Activated CD8-positive, alpha-beta memory T cell treated with anti-CD3 and anti-CD28 coated beads for 24 hours (primary cell): ENCODE measurements around the gene MMP24.
"Not testable (repeated sequence)": the region's sequence is repeated elsewhere in the genome, so short reads cannot be mapped to it uniquely, and the experiment has no call there.

Experiments used
- DNase-seq: peaks from one replicate; pipeline ENCODE4 v3.0.0-alpha.2; 2020

The MMP24 gene

GRCh38 chr20:35223941-35224340 lies 2.5 kb upstream of the MMP24 start:
- DNase-seq, result no peak

- no peak for DNase-seq
Measured at GRCh38 chr20:35224536-35224935, 2.0 kb upstream of the MMP24 start.

GRCh38 chr20:35225319-35226125 lies 968 bp upstream of the MMP24 start:
- DNase-seq, result no peak

GRCh38 chr20:35226884-35227681 lies 593 bp downstream of the MMP24 start:
- peak; percentile 74 for DNase-seq

GRCh38 chr20:35232575-35232974 lies 6.1 kb downstream of the MMP24 start:
- DNase-seq, result no peak

GRCh38 chr20:35235881-35236280 lies 9.4 kb downstream of the MMP24 start:
- DNase-seq, result no peak

- no peak for DNase-seq
Measured at GRCh38 chr20:35237486-35237885, 11.0 kb downstream of the MMP24 start.

GRCh38 chr20:35238170-35238569 lies 11.7 kb downstream of the MMP24 start:
- no peak for DNase-seq

GRCh38 chr20:35238735-35239134 lies 12.2 kb downstream of the MMP24 start:
- no peak for DNase-seq

- DNase-seq, result no peak
Measured at GRCh38 chr20:35240083-35240810, 13.8 kb downstream of the MMP24 start.

- DNase-seq, result no peak
Measured at GRCh38 chr20:35240811-35241293, 14.4 kb downstream of the MMP24 start.

GRCh38 chr20:35243317-35243716 lies 16.8 kb downstream of the MMP24 start:
- DNase-seq, result no peak

GRCh38 chr20:35243986-35244385 lies 17.5 kb downstream of the MMP24 start:
- no peak for DNase-seq

GRCh38 chr20:35246723-35247122 lies 20.2 kb downstream of the MMP24 start:
- no peak for DNase-seq

GRCh38 chr20:35248641-35249475 lies 22.4 kb downstream of the MMP24 start:
- no peak for DNase-seq

- no peak for DNase-seq
Measured at GRCh38 chr20:35251613-35251940, 25.1 kb downstream of the MMP24 start.

GRCh38 chr20:35252037-35252461 lies 25.6 kb downstream of the MMP24 start:
- DNase-seq, result no peak

- not testable (repeated sequence) for DNase-seq
Measured at GRCh38 chr20:35252598-35252997, 26.1 kb downstream of the MMP24 start.

GRCh38 chr20:35253010-35253409 lies 26.5 kb downstream of the MMP24 start:
- no peak for DNase-seq

- no peak for DNase-seq
Measured at GRCh38 chr20:35254448-35254999, 28.0 kb downstream of the MMP24 start.

GRCh38 chr20:35257175-35257909 lies 30.9 kb downstream of the MMP24 start:
- no peak for DNase-seq
